22Rv1 (cell line): ENCODE results near the gene STX10.

Experiments
- ZFX ChIP-seq: fragments of 450-650 bp; IDR thresholded peaks from 2 replicates; pipeline ENCODE4 v1.6.1; 2017; ENCODE audit warnings: antibody characterized with exemption, borderline replicate concordance
- TF ChIP-seq, protein P1 (sequence below): fragments of 450-650 bp; IDR thresholded peaks from 2 replicates; pipeline ENCODE4 v1.5.1; 2017; ENCODE audit warnings: mild to moderate bottlenecking

DNA sequence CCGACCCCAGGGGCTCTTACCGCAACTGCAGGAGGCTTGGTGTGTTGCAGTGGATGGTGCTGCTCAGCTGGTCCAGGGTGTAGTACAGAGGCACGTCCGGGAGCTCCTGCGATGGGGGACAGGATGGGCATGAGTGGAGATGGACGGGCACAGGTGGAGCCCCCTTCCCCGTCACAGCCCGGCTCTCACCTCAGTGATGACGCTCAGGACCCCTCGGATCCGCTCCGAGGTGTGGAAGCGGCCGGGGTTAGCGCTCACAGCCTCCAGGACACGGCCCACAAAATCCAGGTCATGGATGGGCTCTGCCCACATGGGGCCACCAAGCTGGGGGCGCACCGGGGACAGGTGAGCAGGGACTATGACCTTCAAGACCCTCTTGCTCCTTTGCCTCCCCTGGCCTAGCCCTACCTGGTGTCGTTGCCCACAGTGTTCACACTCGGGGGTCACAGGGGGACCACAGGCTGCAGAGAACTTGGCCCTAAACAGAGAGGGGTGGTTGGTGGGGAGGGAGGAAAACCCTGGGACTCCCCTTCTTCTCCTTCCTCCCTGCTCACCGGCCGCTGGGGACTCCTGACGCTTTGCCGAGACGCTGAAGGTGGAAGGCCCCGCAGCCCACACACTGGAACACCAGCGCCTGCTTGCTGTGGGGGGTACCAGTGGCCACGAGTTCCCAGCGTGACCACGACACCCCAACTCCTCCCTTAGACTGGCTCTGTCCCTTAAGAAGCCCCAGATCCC is 40.6 kb downstream of the STX10 start:
- TF ChIP-seq, protein P1, sequence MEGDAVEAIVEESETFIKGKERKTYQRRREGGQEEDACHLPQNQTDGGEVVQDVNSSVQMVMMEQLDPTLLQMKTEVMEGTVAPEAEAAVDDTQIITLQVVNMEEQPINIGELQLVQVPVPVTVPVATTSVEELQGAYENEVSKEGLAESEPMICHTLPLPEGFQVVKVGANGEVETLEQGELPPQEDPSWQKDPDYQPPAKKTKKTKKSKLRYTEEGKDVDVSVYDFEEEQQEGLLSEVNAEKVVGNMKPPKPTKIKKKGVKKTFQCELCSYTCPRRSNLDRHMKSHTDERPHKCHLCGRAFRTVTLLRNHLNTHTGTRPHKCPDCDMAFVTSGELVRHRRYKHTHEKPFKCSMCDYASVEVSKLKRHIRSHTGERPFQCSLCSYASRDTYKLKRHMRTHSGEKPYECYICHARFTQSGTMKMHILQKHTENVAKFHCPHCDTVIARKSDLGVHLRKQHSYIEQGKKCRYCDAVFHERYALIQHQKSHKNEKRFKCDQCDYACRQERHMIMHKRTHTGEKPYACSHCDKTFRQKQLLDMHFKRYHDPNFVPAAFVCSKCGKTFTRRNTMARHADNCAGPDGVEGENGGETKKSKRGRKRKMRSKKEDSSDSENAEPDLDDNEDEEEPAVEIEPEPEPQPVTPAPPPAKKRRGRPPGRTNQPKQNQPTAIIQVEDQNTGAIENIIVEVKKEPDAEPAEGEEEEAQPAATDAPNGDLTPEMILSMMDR: no peak
- TF ChIP-seq ZFX: no peak
